CD4-positive, alpha-beta T cell (primary cell): ENCODE measurements around the gene AP3S2. TPM values are rescaled to one million over a fixed set of nuclear protein-coding genes. Genes with fewer than 3 reads are reported as not detected.
"Not testable (repeated sequence)": the region's sequence is repeated elsewhere in the genome, so short reads cannot be mapped to it uniquely, and the experiment has no call there.

ENCODE experiments used
- ATAC-seq: fragments of 200-7000 bp; cut with Tn5 transposase; one replicate; pipeline ENCODE4 v1.10.0; 2022; ENCODE audit warnings: mild to moderate bottlenecking; ENCODE audit not compliant: poor library complexity
- CTCF ChIA-PET: fragments of 350-600 bp; sonication (Branson Sonifier 250); formaldehyde crosslinking; loops from one replicate; lab custom pipeline; 2021; ENCODE audit warnings: antibody characterized with exemption, inconsistent platforms; lab: Charles Lee
- POLR2A ChIA-PET: fragments of 350-600 bp; sonication (Branson Sonifier 250); formaldehyde crosslinking; loops from one replicate; lab custom pipeline; 2021; ENCODE audit warnings: antibody characterized with exemption, inconsistent platforms; lab: Charles Lee
- DNase-seq, 14 experiments: peaks; one replicate each; pipeline ENCODE4 v3.0.0-alpha.2; 2013 to 2020; ENCODE audit warnings: mixed read lengths in 2 of 14
- H3K27ac ChIP-seq, 2 donors: one replicate each; pipeline versions ENCODE4 v1.5.1 to v1.7.0; 2013; ENCODE audit warnings: low read length in 2 of 2, low read depth in 1 of 2, mild to moderate bottlenecking in 1 of 2
- H3K27me3 ChIP-seq, 2 experiments: 1 replicate in 1 of 2; 2 replicates in 1 of 2; pipeline versions ENCODE4 v1.6.1 to v1.7.0; 2013; ENCODE audit warnings: low read length in 2 of 2, control low read depth in 1 of 2, mild to moderate bottlenecking in 1 of 2, moderate library complexity in 1 of 2; ENCODE audit not compliant: insufficient read depth in 2 of 2, control insufficient read depth in 1 of 2
- H3K36me3 ChIP-seq: one replicate; pipeline ENCODE4 v1.6.1; 2013; ENCODE audit warnings: low read length, control low read depth; ENCODE audit not compliant: insufficient read depth
- H3K4me1 ChIP-seq: one replicate; pipeline ENCODE4 v1.6.1; 2013; ENCODE audit warnings: low read length, control low read depth; ENCODE audit not compliant: insufficient read depth
- H3K4me3 ChIP-seq: one replicate; pipeline ENCODE4 v1.5.1; 2013; ENCODE audit warnings: mild to moderate bottlenecking, low read length, moderate library complexity
- H3K9me3 ChIP-seq, 2 experiments: 1 replicate in 1 of 2; 2 replicates in 1 of 2; pipeline versions ENCODE4 v1.6.1 to v1.7.0; 2013; ENCODE audit warnings: low read length in 2 of 2, mild to moderate bottlenecking in 2 of 2, control low read depth in 1 of 2, moderate library complexity in 1 of 2; ENCODE audit not compliant: control insufficient read depth in 1 of 2, insufficient read depth in 1 of 2
- H3K27ac Mint-ChIP-seq: one replicate; pipeline ENCODE4 v1.8.0; 2020; ENCODE audit warnings: mixed read lengths
- H3K27me3 Mint-ChIP-seq: one replicate; pipeline ENCODE4 v1.8.0; 2021; ENCODE audit warnings: mixed read lengths
- H3K36me3 Mint-ChIP-seq: one replicate; pipeline ENCODE4 v1.8.0; 2021; ENCODE audit warnings: low read depth, mixed read lengths
- H3K4me1 Mint-ChIP-seq: one replicate; pipeline ENCODE4 v1.8.0; 2021; ENCODE audit warnings: low read depth, mixed read lengths
- H3K4me3 Mint-ChIP-seq: one replicate; pipeline ENCODE4 v1.8.0; 2020; ENCODE audit warnings: mild to moderate bottlenecking, mixed read lengths
- H3K9me3 Mint-ChIP-seq: one replicate; pipeline ENCODE4 v1.8.0; 2020; ENCODE audit warnings: mixed read lengths
- intact Hi-C, 2 experiments: fragments of 100-400 bp; cut with DNase I in 1 of 2; cut with micrococcal nuclease in 1 of 2; formaldehyde crosslinking; loops; one replicate each; pipeline versions ENCODE4 v1.15.1 to v1.9.0; 2023 to 2025; cut with DNase I, micrococcal nuclease
- total RNA-seq, 174 experiments: library from RNA in 2 of 174; stranded (reverse) in 2 of 174; gene quantifications; one replicate each; pipeline ENCODE4 v1.2.3 and lab custom pipeline; 2021 to 2026
- TF ChIP-seq, protein P1 (sequence below): fragments of 200-600 bp; IDR thresholded peaks from one replicate; pipeline ENCODE4 v1.8.0; 2022; ENCODE audit warnings: antibody characterized with exemption, mild to moderate bottlenecking

The AP3S2 gene
- total RNA-seq, 2 experiments from 2014 or later, result 18.9 to 20.5 TPM

GRCh38 chr15:89836267-89837133, 57.3 kb downstream of the AP3S2 start:
- ATAC-seq (no peak), DNase-seq (no peak)
- no peak overlapping the region for H3K27ac ChIP-seq
- peaks cover 62% of the 10 kb centered on the region for H3K36me3 ChIP-seq
- no peaks in the 10 kb centered on the region for H3K9me3 ChIP-seq
- no peaks in the 10 kb centered on the region for H3K4me1 ChIP-seq
- intact Hi-C loops, result no loop called here
- H3K27me3 ChIP-seq, result no peaks in the 10 kb centered on the region
- Mint-ChIP-seq H3K4me3 (no peak overlapping the region), H3K4me1 (no peaks in the 10 kb centered on the region), H3K36me3 (peaks cover 87% of the 10 kb centered on the region), H3K9me3 (no peaks in the 10 kb centered on the region), H3K27me3 (no peaks in the 10 kb centered on the region), H3K27ac (no peak overlapping the region)
- TF ChIP-seq, protein P1, sequence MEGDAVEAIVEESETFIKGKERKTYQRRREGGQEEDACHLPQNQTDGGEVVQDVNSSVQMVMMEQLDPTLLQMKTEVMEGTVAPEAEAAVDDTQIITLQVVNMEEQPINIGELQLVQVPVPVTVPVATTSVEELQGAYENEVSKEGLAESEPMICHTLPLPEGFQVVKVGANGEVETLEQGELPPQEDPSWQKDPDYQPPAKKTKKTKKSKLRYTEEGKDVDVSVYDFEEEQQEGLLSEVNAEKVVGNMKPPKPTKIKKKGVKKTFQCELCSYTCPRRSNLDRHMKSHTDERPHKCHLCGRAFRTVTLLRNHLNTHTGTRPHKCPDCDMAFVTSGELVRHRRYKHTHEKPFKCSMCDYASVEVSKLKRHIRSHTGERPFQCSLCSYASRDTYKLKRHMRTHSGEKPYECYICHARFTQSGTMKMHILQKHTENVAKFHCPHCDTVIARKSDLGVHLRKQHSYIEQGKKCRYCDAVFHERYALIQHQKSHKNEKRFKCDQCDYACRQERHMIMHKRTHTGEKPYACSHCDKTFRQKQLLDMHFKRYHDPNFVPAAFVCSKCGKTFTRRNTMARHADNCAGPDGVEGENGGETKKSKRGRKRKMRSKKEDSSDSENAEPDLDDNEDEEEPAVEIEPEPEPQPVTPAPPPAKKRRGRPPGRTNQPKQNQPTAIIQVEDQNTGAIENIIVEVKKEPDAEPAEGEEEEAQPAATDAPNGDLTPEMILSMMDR, result no peak
- CTCF ChIA-PET, result no interaction called here
- H3K4me3 ChIP-seq, result no peak overlapping the region
- POLR2A ChIA-PET, result no interaction called here

GRCh38 chr15:89835176-89835564, 58.6 kb downstream of the AP3S2 start:
- DNase-seq (no peak), ATAC-seq (no peak)
- Histone ChIP-seq H3K4me1 (no peaks in the 10 kb centered on the region), H3K4me3 (no peak overlapping the region), H3K27me3 (no peaks in the 10 kb centered on the region), H3K36me3 (peaks cover 61% of the 10 kb centered on the region), H3K27ac (no peak overlapping the region), H3K9me3 (no peaks in the 10 kb centered on the region)
- intact Hi-C loops, result no loop called here
- no peaks in the 10 kb centered on the region for H3K4me1 Mint-ChIP-seq
- H3K4me3 Mint-ChIP-seq, result no peak overlapping the region
- no peaks in the 10 kb centered on the region for H3K9me3 Mint-ChIP-seq
- no peak overlapping the region for H3K27ac Mint-ChIP-seq
- ChIA-PET CTCF (no interaction called here), POLR2A (no interaction called here)
- no peaks in the 10 kb centered on the region for H3K27me3 Mint-ChIP-seq
- TF ChIP-seq, protein P1, result no peak
- H3K36me3 Mint-ChIP-seq, result peaks cover 81% of the 10 kb centered on the region

DNA sequence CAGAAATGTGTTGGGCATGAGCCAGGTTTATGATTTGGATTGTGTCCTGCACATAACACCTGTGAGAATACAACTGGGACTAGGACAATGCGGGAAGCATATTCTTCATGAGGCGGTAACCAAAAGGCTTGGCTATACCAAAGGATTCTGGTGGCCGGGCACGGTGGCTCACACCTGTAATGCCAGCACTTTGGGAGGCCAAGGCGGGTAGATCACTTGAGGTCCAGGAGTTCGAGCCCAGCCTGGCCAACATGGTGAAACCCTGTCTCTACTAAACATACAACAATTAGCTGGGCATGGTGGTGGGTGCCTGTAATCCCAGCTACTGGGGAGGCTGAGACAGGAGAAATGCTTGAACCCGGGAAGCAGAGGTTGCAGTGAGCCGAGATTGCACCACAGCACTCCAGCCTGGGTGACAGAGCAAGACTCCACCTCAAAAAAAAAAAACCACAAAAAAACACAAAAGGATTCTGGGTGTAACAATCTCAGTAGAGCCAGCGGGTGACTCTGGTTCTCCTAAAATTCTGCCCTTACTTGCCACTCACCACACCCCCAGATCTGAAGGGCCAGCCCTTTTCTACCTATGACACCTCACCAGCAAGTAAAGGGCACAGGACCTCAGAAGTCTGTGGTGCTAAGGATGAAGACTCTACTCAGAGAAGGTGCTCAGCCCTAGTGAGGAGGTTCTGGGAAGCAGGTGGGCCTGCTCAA, 59.2 kb downstream of the AP3S2 start:
- H3K27me3 Mint-ChIP-seq, intact Hi-C loops, H3K4me3 Mint-ChIP-seq, POLR2A ChIA-PET, H3K4me1 Mint-ChIP-seq, H3K4me3 ChIP-seq, CTCF ChIA-PET, H3K27me3 ChIP-seq, H3K9me3 ChIP-seq, ATAC-seq, H3K4me1 ChIP-seq, H3K9me3 Mint-ChIP-seq, H3K27ac ChIP-seq, DNase-seq, H3K27ac Mint-ChIP-seq: not testable (repeated sequence)
- H3K36me3 Mint-ChIP-seq, result peaks cover 75% of the 10 kb centered on the region
- H3K36me3 ChIP-seq, result peaks cover 56% of the 10 kb centered on the region
